Transverse colon (tissue), 3 donors: ENCODE data around the gene DHCR24.

ENCODE experiments used
- CTCF ChIP-seq, 5 experiments: fragments of 200-600 bp in 3 of 5; fragments of 450-650 bp in 2 of 5; sonication (generic) in 3 of 5; IDR thresholded peaks; 1 replicate in 2 of 5; 2 replicates in 3 of 5; pipeline ENCODE4 v1.5.1; 2016 to 2017; ENCODE audit warnings: antibody characterized with exemption in 5 of 5, inconsistent platforms in 3 of 5, mild to moderate bottlenecking in 2 of 5, moderate library complexity in 1 of 5
- POLR2A ChIP-seq: fragments of 450-650 bp; IDR thresholded peaks from one replicate; pipeline ENCODE4 v1.6.1; 2016; ENCODE audit warnings: antibody characterized with exemption, mild to moderate bottlenecking, moderate library complexity

GRCh38 chr1:54836594-54836993 is 50.4 kb downstream of the DHCR24 start:
- TF ChIP-seq CTCF (IDR thresholded peaks at IDR 0.05) (no peak), POLR2A (no peak)
